Stomach (tissue), 9 donors: Measurements from ENCODE around the gene CCDC13. TPM values are rescaled to one million over a fixed set of nuclear protein-coding genes. Genes with fewer than 3 reads are reported as not detected.

Experiments
- DNase-seq, 2 donors: peaks; one replicate each; pipeline versions ENCODE4 v3.0.0 to v3.0.0-alpha.2; 2013 to 2019
- H3K27ac ChIP-seq, 5 donors: fragments of 200-600 bp in 4 of 5; sonication (generic) in 4 of 5; one replicate each; pipeline ENCODE4 v1.5.1; 2013 to 2019; ENCODE audit warnings: mild to moderate bottlenecking in 1 of 5, moderate library complexity in 1 of 5
- H3K27me3 ChIP-seq, 3 donors: fragments of 200-600 bp; sonication (generic); one replicate each; pipeline ENCODE4 v1.5.1; 2017 to 2019; ENCODE audit warnings: mixed run types in 1 of 3
- H3K36me3 ChIP-seq, 4 donors: fragments of 200-600 bp; sonication (generic); 1 replicate in 3 of 4; 2 replicates in 1 of 4; pipeline ENCODE4 v1.5.1; 2016 to 2019
- H3K4me1 ChIP-seq, 4 donors: fragments of 200-600 bp; sonication (generic); one replicate each; pipeline ENCODE4 v1.5.1; 2016 to 2019
- H3K4me3 ChIP-seq, 4 donors: fragments of 200-600 bp; sonication (generic) in 3 of 4; one replicate each; pipeline ENCODE4 v1.5.1; 2016 to 2019; ENCODE audit warnings: mild to moderate bottlenecking in 1 of 4
- H3K9me3 ChIP-seq, 4 donors: fragments of 200-600 bp; sonication (generic); one replicate each; pipeline ENCODE4 v1.5.1; 2016 to 2019
- EP300 ChIP-seq: sonication (generic); formaldehyde crosslinking; IDR thresholded peaks from one replicate; pipeline ENCODE4 v1.6.1; 2017; ENCODE audit warnings: antibody characterized with exemption
- POLR2A ChIP-seq, 4 donors: fragments of 450-650 bp; IDR thresholded peaks; one replicate each; pipeline ENCODE4 v1.6.1; 2016; ENCODE audit warnings: antibody characterized with exemption in 4 of 4, control low read depth in 2 of 4, mild to moderate bottlenecking in 1 of 4, moderate library complexity in 1 of 4
- POLR2AphosphoS5 ChIP-seq, 3 donors: sonication (generic); formaldehyde crosslinking; IDR thresholded peaks; one replicate each; pipeline ENCODE4 v1.6.1; 2016; ENCODE audit warnings: antibody characterized with exemption in 3 of 3
- WGBS, 5 donors: extraction: QIAGEN DNeasy Blood & Tissue Kit in 3 of 5; methylation state at CpG; one replicate each; pipeline versions ENCODE4 v1.1.5 to v1.1.7; 2013 to 2018; 5-methylcytosine and 5-hydroxymethylcytosine counted together
- intact Hi-C: fragments of 100-400 bp; cut with DNase I; formaldehyde crosslinking; loops from one replicate; pipeline ENCODE4 v1.15.1; 2023; ENCODE audit warnings: low total_unique reads
- polyA plus RNA-seq, 3 donors: library from polyadenylated mRNA; stranded (reverse); fragments of 200-250 nt; gene quantifications; one replicate each; pipeline ENCODE4 v1.2.3, GENCODE V29; 2013
- total RNA-seq, 5 donors: library from RNA; depleted of rRNA; stranded (reverse); fragments of >200 nt; gene quantifications; one replicate each; pipeline versions ENCODE4 v1.1.0 to v1.2.3, GENCODE V29; 2014 to 2016
- TF ChIP-seq, protein P1 (sequence below), 7 experiments: fragments of 450-650 bp in 4 of 7; fragments of 200-600 bp in 3 of 7; sonication (generic) in 3 of 7; IDR thresholded peaks; one replicate each; pipeline ENCODE4 v1.5.1; 2016 to 2019; ENCODE audit warnings: antibody characterized with exemption in 7 of 7, control low read depth in 2 of 7, mild to moderate bottlenecking in 1 of 7
- donor health status: healthy with polysubstance abuse.
- donor health status: Bipolar disorder and iron deficiency.
- donor health status: healthy.

CCDC13 gene
- total and polyA plus RNA-seq, 8 donors, result 0.44 to 31.7 (median 2.2) TPM; not detected in 1

DNA sequence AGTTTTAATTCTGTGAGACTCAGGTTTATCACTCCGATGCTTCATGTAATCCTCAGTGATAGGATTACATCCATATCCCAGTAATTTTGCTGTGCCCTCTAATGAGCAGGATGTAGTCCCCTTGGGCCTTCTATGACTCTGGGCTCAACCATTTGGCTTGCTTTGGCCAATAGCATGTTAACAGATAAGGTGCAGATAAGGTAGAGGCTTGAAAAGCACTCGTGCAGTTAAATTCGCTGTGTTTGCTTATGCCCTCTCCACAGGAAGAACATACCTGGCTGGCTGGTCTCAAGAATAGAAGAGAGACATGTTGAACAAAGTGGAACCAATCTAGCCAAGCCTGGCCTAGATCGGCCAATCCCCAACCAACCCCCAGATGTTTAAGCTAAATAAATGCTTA, 20.1 kb downstream of the CCDC13 start:
- 46 to 78% (median 61%) methylated on average over 4 of the region's 4 CpGs for WGBS, 5 donors
- H3K4me1 ChIP-seq, result peaks cover 0 to 36% (median 21%) of the 10 kb centered on the region in 4 donors
- peak in 1 of 2 donors; percentile 25 for DNase-seq
- H3K27ac ChIP-seq, result no peak overlapping the region
- TF ChIP-seq POLR2AphosphoS5 (IDR thresholded peaks at IDR 0.05) (peak in 1 of 3 donors; percentile 18), EP300 (no peak), POLR2A (IDR thresholded peaks at IDR 0.05) (no peak)
- intact Hi-C loops, result no loop called here
- H3K27me3 ChIP-seq, result no peaks in the 10 kb centered on the region
- H3K9me3 ChIP-seq, result no peaks in the 10 kb centered on the region
- no peaks in the 10 kb centered on the region for H3K36me3 ChIP-seq
- H3K4me3 ChIP-seq, result no peak overlapping the region

DNA sequence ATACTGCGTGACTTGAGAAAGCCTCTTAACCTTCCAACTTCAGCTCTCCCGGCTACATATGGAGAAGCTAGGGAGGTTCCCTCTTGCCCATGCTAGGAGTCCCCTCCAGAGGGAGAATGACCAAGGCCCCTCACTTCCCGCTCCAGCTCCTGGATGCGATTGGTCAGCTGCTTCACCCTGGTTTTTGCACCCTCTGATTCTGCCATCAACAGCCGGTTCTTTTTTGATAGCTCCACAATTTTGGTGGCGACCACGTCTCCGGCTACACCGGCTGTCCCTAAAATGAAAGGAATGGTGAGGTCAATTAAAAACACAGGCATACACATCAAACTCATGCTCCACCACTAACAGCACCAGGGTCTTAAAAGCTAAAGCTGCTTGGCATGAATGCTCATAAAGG, 20.6 kb downstream of the CCDC13 start:
- DNase-seq, result peak in 1 of 2 donors; percentile 17
- Histone ChIP-seq H3K36me3 (no peaks in the 10 kb centered on the region), H3K9me3 (no peaks in the 10 kb centered on the region), H3K27me3 (no peaks in the 10 kb centered on the region), H3K4me1 (peaks cover 0 to 41% (median 24%) of the 10 kb centered on the region in 4 donors), H3K4me3 (no peak overlapping the region), H3K27ac (no peak overlapping the region)
- intact Hi-C loops, result no loop called here
- TF ChIP-seq POLR2A (IDR thresholded peaks at IDR 0.05) (no peak), POLR2AphosphoS5 (IDR thresholded peaks at IDR 0.05) (no peak), EP300 (no peak)
- TF ChIP-seq, protein P1, sequence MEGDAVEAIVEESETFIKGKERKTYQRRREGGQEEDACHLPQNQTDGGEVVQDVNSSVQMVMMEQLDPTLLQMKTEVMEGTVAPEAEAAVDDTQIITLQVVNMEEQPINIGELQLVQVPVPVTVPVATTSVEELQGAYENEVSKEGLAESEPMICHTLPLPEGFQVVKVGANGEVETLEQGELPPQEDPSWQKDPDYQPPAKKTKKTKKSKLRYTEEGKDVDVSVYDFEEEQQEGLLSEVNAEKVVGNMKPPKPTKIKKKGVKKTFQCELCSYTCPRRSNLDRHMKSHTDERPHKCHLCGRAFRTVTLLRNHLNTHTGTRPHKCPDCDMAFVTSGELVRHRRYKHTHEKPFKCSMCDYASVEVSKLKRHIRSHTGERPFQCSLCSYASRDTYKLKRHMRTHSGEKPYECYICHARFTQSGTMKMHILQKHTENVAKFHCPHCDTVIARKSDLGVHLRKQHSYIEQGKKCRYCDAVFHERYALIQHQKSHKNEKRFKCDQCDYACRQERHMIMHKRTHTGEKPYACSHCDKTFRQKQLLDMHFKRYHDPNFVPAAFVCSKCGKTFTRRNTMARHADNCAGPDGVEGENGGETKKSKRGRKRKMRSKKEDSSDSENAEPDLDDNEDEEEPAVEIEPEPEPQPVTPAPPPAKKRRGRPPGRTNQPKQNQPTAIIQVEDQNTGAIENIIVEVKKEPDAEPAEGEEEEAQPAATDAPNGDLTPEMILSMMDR (IDR thresholded peaks at IDR 0.05), result no peak
- WGBS, 5 donors, result 93 to 99% (median 97%) methylated on average over 9 of the region's 9 CpGs

DNA sequence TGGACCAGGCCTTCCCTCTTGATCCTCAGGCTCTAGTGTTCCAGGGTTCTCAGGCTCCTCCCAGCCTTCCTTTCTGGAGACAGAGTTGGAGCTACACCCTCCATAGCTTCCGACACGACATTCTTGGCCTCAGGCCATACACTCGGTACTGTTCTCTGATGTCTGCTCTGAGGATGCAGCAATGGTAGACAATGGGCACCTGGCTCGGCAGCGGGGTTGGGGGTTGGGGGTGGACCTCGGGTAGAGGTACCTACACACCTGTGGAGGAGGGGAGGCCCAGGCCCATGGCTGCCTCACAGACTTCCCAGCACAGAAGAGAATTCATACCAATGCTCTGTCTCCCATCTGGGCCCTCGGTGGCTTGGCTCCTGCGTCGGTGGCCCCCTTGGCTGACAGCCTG, 21.4 kb downstream of the CCDC13 start:
- Histone ChIP-seq H3K36me3 (no peaks in the 10 kb centered on the region), H3K27ac (peak overlapping the region in 1 of 5 donors; percentile 80), H3K4me1 (peaks cover 7 to 50% (median 32%) of the 10 kb centered on the region in 4 donors), H3K27me3 (no peaks in the 10 kb centered on the region), H3K4me3 (no peak overlapping the region), H3K9me3 (no peaks in the 10 kb centered on the region)
- WGBS, 5 donors, result 66 to 74% (median 71%) methylated on average over 9 of the region's 9 CpGs
- TF ChIP-seq EP300, result no peak
- TF ChIP-seq, protein P1 (IDR thresholded peaks at IDR 0.05), result no peak
- no peak for TF ChIP-seq POLR2A (IDR thresholded peaks at IDR 0.05)
- intact Hi-C loops, result no loop called here
- DNase-seq, result peak in 1 of 2 donors; percentile 25

DNA sequence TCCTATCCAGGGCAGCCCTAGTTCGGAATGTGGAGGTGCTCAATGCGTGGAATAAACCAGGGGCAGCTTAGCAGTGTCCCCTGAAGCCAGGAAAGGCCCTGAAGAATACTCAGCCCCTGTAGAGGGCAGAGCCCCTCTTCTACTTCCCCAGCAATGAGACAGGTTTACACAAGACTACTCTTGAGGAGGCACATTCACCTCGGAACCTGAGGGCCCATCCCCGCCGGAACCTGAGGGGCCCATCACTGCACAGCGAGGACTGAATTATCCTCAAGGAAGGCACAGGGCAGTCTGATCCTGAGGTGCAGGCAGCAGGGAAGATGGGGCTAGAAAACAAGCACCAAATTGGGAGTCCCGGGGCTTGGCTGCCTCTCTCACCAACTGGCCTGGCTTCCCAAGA, 22.2 kb downstream of the CCDC13 start:
- TF ChIP-seq POLR2AphosphoS5 (IDR thresholded peaks at IDR 0.05), result no peak
- TF ChIP-seq, protein P1 (IDR thresholded peaks at IDR 0.05), result no peak
- TF ChIP-seq POLR2A (IDR thresholded peaks at IDR 0.05), result no peak
- no peak for TF ChIP-seq EP300
- peak overlapping the region in 1 of 5 donors; percentile 80 for H3K27ac ChIP-seq
- 84 to 97% (median 97%) methylated on average over 4 to 7 of the region's 7 CpGs for WGBS, 5 donors
- intact Hi-C loops, result no loop called here
- no peaks in the 10 kb centered on the region for H3K9me3 ChIP-seq
- no peak overlapping the region for H3K4me3 ChIP-seq
- no peaks in the 10 kb centered on the region for H3K27me3 ChIP-seq
- peak in 1 of 2 donors; percentile 17 for DNase-seq
- no peaks in the 10 kb centered on the region for H3K36me3 ChIP-seq
- H3K4me1 ChIP-seq, result peaks cover 15 to 56% (median 39%) of the 10 kb centered on the region in 4 donors

DNA sequence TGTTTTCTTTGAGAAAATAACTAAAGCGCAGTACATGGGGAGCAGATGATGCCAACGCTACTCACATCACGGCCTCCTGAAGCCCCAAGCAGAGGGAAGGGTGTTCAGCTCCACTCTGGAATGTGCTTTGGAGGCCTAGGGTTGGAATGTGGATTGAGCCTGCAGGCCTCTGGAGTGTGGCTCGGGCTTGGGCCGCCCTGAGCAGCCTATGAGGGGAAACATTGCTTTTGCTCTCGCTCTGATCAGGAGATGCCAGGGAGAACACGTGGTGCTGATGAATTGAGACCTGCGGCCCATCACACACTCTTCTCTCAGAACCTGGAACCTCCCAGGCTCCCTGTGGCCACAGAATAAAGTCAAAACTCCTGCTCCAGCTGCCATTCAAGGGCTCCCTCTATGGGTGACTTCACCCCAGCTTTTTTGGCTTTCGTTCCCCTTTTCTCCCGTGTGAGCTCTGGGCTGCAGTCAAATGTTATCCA, 23.3 kb downstream of the CCDC13 start:
- H3K4me3 ChIP-seq, result no peak overlapping the region
- intact Hi-C loops, result loop anchor here (10.0 kb wide), 1 partner anchor 95 kb away; the partner anchor contains the start of gene ZBTB47
- peak in 1 of 2 donors; percentile 26 for DNase-seq
- no peaks in the 10 kb centered on the region for H3K36me3 ChIP-seq
- 59 to 72% (median 66%) methylated on average over 10 of the region's 10 CpGs for WGBS, 5 donors
- H3K9me3 ChIP-seq, result no peaks in the 10 kb centered on the region
- no peaks in the 10 kb centered on the region for H3K27me3 ChIP-seq
- peaks cover 23 to 60% (median 44%) of the 10 kb centered on the region in 4 donors for H3K4me1 ChIP-seq
- TF ChIP-seq, protein P1 (IDR thresholded peaks at IDR 0.05), result peak in 1 of 7 experiments; percentile 19
- no peak for TF ChIP-seq POLR2A (IDR thresholded peaks at IDR 0.05)
- H3K27ac ChIP-seq, result peak overlapping the region in 2 of 5 donors; percentile 13 to 80
